ENCODE results near the gene GABRP. TPM values are rescaled to one million over a fixed set of nuclear protein-coding genes. Genes with fewer than 3 reads are reported as not detected.

GABRP gene
- total RNA-seq, 4 donors from 2014 or later: 0.21 to 1.7 (median 0.64) TPM

DNA sequence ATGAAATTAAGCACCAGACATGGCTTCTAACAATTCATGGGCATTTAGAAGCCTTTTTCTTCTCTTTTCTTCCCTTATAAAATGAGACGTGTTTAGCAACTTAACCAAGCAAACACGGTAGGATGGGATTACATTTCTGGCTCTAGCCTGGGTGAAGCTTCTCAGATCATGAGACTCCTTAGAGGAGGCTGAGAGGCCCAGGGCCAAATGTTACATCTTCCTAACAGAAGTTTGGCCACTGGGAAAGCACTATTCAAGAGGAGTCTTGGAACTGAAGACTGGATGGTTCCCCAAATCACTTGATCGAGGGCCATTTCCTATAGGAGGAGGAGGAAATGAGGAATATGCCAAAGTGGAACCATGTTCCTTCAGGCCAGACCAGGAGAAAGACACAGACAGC, 1.9 kb downstream of the GABRP start:
- Histone ChIP-seq H3K27me3 (no peaks in the 10 kb centered on the region), H3K4me3 (no peak overlapping the region), H3K9me3 (no peaks in the 10 kb centered on the region), H3K36me3 (no peaks in the 10 kb centered on the region), H3K4me1 (peaks cover 0 to 9% (median 0%) of the 10 kb centered on the region in 4 donors), H3K27ac (no peak overlapping the region)
- no peak for DNase-seq (ENCODE audit: low spot score in 2 of 2)
- TF ChIP-seq, protein P1, sequence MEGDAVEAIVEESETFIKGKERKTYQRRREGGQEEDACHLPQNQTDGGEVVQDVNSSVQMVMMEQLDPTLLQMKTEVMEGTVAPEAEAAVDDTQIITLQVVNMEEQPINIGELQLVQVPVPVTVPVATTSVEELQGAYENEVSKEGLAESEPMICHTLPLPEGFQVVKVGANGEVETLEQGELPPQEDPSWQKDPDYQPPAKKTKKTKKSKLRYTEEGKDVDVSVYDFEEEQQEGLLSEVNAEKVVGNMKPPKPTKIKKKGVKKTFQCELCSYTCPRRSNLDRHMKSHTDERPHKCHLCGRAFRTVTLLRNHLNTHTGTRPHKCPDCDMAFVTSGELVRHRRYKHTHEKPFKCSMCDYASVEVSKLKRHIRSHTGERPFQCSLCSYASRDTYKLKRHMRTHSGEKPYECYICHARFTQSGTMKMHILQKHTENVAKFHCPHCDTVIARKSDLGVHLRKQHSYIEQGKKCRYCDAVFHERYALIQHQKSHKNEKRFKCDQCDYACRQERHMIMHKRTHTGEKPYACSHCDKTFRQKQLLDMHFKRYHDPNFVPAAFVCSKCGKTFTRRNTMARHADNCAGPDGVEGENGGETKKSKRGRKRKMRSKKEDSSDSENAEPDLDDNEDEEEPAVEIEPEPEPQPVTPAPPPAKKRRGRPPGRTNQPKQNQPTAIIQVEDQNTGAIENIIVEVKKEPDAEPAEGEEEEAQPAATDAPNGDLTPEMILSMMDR (IDR thresholded peaks at IDR 0.05): no peak
- TF ChIP-seq POLR2A (IDR thresholded peaks at IDR 0.05): no peak
- no peak for TF ChIP-seq EP300 (IDR thresholded peaks at IDR 0.05)
- WGBS, 2 donors: 68 to 69% methylated on average over 3 of the region's 3 CpGs

DNA sequence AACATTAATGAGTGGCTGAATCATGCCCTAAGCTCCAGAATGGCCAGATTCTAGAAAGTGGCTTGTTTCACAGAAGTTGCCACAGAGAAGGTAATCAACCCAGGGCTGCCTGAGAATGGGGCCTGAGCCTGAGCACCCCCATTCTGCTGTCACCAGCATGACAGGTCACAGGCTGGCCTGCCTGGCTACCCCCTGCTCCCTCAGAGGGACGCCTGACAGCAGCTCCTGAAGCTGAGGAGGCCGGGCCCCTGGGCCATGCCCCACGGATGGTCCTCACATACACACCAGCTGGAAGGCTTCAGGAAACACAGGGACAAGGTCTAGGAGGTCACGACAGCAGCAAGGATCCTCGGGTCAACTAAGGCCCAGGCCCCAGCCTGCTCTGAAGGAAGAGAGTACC, 3.7 kb downstream of the GABRP start:
- Histone ChIP-seq H3K36me3 (no peaks in the 10 kb centered on the region), H3K27me3 (no peaks in the 10 kb centered on the region), H3K4me1 (peaks cover 0 to 6% (median 0%) of the 10 kb centered on the region in 4 donors), H3K4me3 (no peak overlapping the region), H3K9me3 (no peaks in the 10 kb centered on the region), H3K27ac (no peak overlapping the region)
- no peak for DNase-seq (ENCODE audit: low spot score in 2 of 2)
- WGBS, 2 donors: 74 to 80% methylated on average over 2 to 5 of the region's 5 CpGs
- no peak for TF ChIP-seq POLR2A (IDR thresholded peaks at IDR 0.05)

DNA sequence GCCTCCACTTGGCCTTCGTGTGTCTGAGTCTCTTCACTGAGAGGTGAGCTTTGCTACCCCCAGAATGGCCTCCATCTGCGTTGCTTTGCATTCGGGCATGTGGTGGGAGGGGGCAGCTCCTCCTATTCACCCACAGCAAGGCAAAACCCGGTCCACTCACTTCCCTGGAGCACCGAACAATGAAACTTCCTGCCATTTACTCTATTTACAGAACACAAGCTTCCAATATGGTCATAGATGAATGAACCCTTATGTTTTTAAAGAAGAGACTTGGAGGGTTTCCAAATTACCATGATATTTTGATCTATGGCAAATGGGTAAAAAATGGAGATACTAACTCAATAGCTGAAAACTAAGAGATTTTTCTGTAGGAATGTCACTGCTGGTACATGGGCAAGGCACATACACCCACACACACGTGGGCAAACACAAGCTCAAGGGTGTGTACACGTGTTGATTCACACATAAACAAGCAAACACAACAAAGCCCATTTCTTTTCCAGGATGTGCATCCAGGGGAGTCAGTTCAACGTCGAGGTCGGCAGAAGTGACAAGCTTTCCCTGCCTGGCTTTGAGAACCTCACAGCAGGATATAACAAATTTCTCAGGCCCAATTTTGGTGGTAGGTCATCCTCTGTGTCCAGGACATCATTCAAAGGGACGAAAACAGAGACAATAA, 5.2 kb downstream of the GABRP start:
- Histone ChIP-seq H3K27ac (no peak overlapping the region), H3K9me3 (no peaks in the 10 kb centered on the region), H3K4me1 (no peaks in the 10 kb centered on the region), H3K27me3 (no peaks in the 10 kb centered on the region), H3K36me3 (no peaks in the 10 kb centered on the region), H3K4me3 (no peak overlapping the region)
- whole genome bisulfite sequencing, 2 donors: 50 to 56% methylated on average over 11 of the region's 11 CpGs
- no peak for DNase-seq (ENCODE audit: low spot score in 2 of 2)
- TF ChIP-seq EP300 (IDR thresholded peaks at IDR 0.05): no peak
- TF ChIP-seq POLR2A (IDR thresholded peaks at IDR 0.05): no peak
- TF ChIP-seq, protein P1 (IDR thresholded peaks at IDR 0.05): no peak

DNA sequence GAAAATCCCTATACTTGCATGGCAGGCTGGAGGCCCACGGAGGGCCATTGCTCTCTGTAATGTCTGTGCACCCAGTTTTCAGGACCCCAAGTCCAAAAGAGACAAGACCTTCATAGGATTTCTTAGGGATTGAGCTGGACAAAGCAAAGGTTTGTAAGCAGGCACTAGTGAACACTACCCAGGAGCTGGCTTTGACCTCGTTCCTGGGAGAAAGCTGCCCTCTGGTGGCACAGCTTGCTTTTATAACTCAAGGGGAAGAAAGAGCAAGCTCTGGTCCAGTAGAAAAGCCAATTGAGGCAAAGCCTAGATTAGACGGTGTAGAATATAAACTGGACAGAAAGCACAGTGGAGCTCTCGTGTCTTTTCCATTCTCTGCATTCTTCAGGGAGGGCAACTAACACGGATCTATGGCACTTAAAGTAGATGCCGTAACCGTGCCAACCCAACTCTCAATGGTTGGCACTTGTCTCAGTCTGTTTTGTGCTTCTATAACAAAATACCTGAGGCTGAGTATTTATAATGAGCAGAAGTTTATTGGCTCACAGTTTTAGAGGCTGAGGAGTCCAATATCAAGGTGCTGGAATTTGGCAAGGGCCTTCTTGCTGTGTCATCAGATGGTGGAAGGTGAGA, 7.9 kb downstream of the GABRP start:
- DNase-seq (ENCODE audit: low spot score in 2 of 2): peak; percentile 34 to 72
- H3K4me1 ChIP-seq: no peaks in the 10 kb centered on the region
- no peaks in the 10 kb centered on the region for H3K27me3 ChIP-seq
- H3K36me3 ChIP-seq: no peaks in the 10 kb centered on the region
- 43 to 45% methylated on average over 7 of the region's 7 CpGs for WGBS, 2 donors
- H3K27ac ChIP-seq: no peak overlapping the region
- TF ChIP-seq, protein P1 (IDR thresholded peaks at IDR 0.05): peak; percentile 21 to 76 (median 27)
- TF ChIP-seq POLR2A (IDR thresholded peaks at IDR 0.05): no peak
- no peaks in the 10 kb centered on the region for H3K9me3 ChIP-seq
- H3K4me3 ChIP-seq: no peak overlapping the region

DNA sequence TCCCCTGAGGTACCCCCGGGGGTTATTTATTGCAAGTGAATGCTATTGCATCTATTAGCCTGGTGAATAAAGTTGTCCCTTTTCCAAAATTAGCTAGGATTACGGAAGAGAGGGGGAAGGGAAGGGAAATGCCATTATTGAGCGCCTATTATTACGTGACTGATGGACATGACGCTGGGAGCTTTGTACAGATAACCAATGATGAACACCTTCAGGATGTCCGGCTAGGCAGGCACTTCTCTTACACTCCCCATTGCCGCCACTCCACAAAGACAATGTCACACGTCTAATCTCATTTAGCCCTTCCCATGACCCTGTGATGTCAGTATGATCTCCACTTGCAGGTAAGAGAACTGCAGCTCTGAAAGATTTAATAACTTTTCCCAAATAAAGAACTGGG, 9.4 kb downstream of the GABRP start:
- Histone ChIP-seq H3K27me3 (no peaks in the 10 kb centered on the region), H3K27ac (no peak overlapping the region), H3K36me3 (no peaks in the 10 kb centered on the region), H3K4me3 (no peak overlapping the region), H3K9me3 (no peaks in the 10 kb centered on the region), H3K4me1 (no peaks in the 10 kb centered on the region)
- WGBS, 2 donors: 72 to 82% methylated on average over 8 of the region's 8 CpGs
- TF ChIP-seq EP300 (IDR thresholded peaks at IDR 0.05) (no peak), POLR2A (IDR thresholded peaks at IDR 0.05) (no peak)
- TF ChIP-seq, protein P1 (IDR thresholded peaks at IDR 0.05): no peak
- no peak for DNase-seq (ENCODE audit: low spot score in 2 of 2)
